ENCODE data around the gene SEMA5B.

DNA sequence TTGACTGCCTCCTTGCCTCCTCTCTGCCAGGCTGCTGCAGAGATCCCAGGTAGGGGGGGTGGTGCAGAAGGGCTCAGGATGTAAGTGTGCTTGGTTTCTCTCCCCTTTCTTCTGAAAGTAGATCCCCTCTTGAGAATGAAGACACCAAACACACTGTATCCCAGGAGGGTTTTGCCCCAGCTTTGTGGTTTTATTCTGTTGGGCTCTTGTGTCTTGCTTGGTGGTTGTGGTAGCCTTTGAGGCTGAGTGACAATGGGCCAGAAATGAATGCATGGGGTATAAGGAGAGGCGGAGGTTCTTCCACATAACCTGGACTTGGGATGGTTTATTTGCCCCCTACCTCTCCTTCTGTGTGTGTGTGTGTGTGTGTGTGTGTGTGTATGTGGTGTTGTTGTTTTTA is 45.0 kb upstream of the SEMA5B start:
- TF ChIP-seq ZNF623 (tag by site-specific recombination; IDR thresholded peaks at IDR 0.05), result no peak
- TF ChIP-seq, protein P1, sequence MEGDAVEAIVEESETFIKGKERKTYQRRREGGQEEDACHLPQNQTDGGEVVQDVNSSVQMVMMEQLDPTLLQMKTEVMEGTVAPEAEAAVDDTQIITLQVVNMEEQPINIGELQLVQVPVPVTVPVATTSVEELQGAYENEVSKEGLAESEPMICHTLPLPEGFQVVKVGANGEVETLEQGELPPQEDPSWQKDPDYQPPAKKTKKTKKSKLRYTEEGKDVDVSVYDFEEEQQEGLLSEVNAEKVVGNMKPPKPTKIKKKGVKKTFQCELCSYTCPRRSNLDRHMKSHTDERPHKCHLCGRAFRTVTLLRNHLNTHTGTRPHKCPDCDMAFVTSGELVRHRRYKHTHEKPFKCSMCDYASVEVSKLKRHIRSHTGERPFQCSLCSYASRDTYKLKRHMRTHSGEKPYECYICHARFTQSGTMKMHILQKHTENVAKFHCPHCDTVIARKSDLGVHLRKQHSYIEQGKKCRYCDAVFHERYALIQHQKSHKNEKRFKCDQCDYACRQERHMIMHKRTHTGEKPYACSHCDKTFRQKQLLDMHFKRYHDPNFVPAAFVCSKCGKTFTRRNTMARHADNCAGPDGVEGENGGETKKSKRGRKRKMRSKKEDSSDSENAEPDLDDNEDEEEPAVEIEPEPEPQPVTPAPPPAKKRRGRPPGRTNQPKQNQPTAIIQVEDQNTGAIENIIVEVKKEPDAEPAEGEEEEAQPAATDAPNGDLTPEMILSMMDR (tag by site-specific recombination; IDR thresholded peaks at IDR 0.05), result no peak
- no peak for TF ChIP-seq ZNF311 (tag by site-specific recombination; IDR thresholded peaks at IDR 0.05; ENCODE audit: borderline replicate concordance)
- TF ChIP-seq ZNF629 (tag by site-specific recombination; IDR thresholded peaks at IDR 0.05), result no peak
- no peak for TF ChIP-seq ZNF19 (tag by site-specific recombination; IDR thresholded peaks at IDR 0.05; ENCODE audit: low read depth)

Measured in HEK293 (cell line).